ENCODE measurements around the gene FNDC5.

FNDC5 gene

DNA sequence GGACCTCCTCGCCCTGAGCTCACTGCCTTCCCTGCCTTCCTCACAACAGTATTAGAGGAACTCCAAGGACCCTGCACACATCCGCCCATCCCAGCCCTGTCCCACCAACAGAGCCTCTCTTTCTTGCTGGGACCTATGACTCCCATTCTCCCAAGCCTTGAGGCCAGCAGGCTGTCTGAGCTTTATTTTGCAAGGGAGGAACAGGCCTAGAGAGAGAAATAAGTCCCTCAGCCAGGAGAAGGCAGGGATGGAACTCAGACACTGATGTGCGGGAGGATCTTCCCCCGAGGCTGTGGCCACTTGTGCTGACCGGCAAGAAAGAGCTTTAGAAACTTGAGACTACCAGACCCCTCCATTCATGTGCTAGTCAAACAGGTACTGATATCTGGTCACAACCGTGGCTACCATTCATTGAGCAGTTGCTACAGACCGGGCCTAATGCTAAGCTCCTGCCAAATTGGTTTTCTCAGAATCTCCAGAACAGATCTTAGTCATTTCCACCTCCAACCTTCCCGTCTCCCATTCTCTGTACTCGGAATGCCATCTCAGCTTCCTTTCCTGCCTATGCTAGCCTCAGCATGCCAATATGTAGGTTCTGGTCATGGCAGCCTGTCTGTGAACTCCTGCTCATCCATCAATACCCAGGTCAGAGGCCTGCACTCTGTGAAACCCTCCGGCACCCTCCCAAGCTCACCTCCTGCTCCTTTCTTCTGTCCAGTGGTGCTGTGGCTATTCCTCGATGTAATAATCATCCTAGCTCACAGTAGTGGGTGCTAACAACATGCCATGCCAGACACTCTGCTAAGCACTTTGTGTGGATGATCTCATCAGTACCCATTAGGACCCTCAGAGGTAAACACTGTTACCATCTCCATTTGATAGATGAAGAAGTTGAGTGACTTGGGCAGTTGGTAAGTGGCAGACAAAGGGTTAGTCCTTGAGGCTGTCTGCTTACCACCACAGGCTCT is 26.7 kb upstream of the FNDC5 start:
- no peak for DNase-seq

GRCh38 chr1:32896451-32896850 is 25.7 kb upstream of the FNDC5 start:
- DNase-seq = no peak

GRCh38 chr1:32895325-32896215 is 24.9 kb upstream of the FNDC5 start:
- DNase-seq = no peak

DNA sequence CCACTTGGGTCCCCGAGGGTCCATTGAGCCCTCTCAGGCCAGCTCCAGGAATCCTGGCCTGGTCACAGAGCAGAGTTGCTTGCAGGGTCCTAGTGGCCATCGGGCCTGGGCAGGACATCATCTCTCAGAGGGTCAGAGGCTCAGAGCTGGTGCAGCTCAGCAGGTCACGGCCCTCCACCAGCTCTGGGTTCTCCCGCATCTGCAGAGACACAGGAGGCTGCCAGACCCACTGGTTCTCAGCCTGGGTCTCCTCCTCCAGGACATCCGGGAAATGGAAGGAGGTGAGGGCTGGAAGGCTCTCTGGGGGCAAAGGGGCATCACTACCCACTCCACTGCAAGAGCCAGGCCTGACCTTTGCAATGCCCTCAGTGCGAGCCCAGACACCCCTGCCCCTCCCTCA is 24.0 kb upstream of the FNDC5 start:
- no peak for DNase-seq

DNA sequence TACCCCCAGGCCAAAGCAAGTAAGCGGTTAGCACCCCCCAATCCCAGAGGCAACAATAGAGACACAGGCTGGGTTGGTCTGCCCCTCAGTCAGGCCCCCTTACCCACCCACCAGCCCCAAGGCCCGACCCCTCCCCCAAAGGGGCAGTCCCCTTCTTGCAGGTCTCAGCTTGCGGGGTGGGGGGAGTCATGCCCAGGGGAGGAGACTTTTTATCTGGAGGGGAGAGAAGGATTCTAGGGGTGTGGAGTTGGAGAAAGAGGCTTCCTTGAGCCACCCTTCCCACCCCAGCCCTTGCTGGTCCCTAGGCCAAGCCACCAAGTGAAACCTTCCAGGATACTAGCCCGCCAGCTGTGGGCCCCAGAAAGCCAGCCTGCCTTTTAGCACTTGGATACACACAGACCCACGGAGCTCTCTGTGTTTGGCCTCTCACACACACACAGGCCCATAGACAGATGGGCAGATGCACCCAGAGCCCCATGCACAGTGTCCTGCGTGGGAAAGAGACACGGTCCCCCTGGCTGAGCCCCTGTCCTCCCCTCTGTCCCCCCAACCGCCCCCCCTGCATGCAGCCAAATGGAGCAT is 23.4 kb upstream of the FNDC5 start:
- no peak for DNase-seq

- DNase-seq = no peak
Observed at GRCh38 chr1:32893198-32894018, 22.7 kb upstream of the FNDC5 start.

GRCh38 chr1:32892368-32893197 is 21.9 kb upstream of the FNDC5 start:
- peak in 1 of 2 donors; percentile 30 for DNase-seq

GRCh38 chr1:32891630-32892029 is 20.9 kb upstream of the FNDC5 start:
- DNase-seq = no peak

GRCh38 chr1:32891241-32891570 is 20.5 kb upstream of the FNDC5 start:
- no peak for DNase-seq

- DNase-seq = no peak
Observed at GRCh38 chr1:32890516-32891240, 20.0 kb upstream of the FNDC5 start.

- no peak for DNase-seq
Observed at GRCh38 chr1:32889731-32890278, 19.1 kb upstream of the FNDC5 start.

DNA sequence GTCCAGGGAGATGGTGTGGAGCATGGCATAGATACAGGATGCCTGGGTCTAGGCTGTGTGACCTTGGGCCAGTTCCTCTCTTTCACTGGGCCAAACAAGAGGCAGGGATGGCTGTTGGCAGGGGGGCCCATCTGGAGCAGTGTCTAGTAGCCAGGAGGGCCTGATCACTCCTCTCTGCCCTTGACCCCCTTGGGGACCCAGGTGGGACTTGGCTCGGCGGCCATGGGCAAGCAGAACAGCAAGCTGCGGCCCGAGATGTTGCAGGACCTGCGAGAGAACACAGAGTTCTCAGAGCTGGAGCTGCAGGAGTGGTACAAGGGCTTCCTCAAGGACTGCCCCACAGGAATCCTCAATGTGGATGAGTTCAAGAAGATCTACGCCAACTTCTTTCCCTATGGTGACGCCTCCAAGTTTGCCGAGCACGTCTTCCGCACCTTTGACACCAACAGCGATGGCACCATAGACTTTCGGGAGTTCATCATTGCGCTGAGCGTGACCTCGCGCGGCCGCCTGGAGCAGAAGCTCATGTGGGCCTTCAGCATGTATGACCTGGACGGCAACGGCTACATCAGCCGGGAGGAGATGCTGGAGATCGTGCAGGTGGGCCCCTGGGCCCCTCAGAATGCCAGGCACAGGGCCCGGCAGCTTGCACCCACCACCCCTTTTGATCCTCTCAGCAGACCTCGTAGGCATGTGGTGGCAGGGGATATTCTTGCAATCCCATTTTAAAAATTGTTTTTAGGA is 18.1 kb upstream of the FNDC5 start:
- no peak for DNase-seq

DNA sequence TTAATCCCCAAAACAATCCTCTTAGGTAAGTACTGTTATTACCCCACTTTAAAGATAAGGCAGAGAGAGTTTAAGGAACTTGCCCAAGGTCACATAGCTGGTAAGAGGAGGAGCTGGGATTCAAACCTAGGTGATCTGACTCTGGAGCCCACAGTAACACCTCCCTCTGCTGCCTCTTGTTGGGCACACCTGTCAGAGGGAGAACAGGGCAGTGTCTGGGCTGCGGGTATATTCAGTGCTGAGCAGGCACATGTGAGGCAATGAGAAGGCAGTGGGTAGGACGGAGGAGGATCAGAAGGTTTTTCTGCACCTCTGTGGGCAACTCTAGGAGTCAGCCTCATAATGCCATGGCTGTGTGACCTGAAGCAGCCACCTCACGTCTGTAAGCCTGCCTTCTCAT is 17.4 kb upstream of the FNDC5 start:
- no peak for DNase-seq

GRCh38 chr1:32887623-32888022 is 16.9 kb upstream of the FNDC5 start:
- no peak for DNase-seq

DNA sequence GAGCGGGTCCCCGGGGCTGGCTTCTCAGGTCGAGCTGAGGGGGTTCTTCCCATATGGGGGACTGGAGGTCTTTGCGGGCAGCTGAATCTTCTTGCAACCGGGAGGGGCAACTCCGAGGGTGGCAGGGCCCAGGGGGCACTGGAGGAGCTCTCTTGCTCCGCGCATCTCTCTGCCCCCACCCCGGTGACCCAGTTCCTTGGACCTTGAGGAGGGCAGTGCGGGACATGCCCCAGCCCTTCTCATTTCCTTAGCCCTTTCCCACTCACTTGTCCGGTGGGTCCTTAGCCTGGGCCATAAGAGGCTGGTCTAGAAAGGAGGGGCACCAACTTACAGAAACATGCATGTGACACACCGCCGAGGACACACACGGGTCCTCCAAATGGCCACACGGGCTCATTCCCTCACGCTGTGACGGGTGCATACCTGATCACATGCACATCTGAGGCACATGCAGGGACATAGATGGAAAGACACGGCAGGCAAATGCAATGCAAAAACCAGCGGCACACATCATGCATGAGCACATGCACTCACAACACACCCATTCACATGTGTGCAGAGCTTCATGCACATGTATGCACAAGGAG is 16.2 kb upstream of the FNDC5 start:
- no peak for DNase-seq

GRCh38 chr1:32886004-32886827 is 15.5 kb upstream of the FNDC5 start, which contains the start of gene HPCA:
Gene HPCA (plus strand): TSS chr1:32886491. CDS start chr1:32888899, 2,408 bp downstream.
- no peak for DNase-seq

DNA sequence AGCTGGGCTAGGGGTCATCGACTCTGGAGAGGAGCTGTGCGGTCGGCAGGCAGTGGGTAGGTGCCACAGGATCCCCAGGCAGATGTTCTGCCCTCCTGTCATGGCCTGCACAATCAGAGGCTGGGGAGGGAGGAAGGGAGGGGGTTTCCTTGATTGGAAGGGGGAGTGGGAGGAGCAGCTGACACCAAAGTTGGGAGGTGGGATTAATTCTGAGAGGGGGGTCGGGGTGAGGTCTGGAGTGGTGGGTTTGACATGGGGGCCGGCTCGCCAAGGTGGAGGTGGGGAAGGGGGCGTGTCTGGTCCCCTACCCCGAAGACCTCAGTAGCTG is 14.9 kb upstream of the FNDC5 start:
- DNase-seq = no peak

GRCh38 chr1:32884726-32885125 is 14.0 kb upstream of the FNDC5 start:
- DNase-seq = no peak

- no peak for DNase-seq
Observed at GRCh38 chr1:32884032-32884372, 13.3 kb upstream of the FNDC5 start.

All from CD4-positive, alpha-beta T cell treated with Interleukin-4 for 1 hour (primary cell).